ENCODE results near the gene CRY2. TPM values are rescaled to one million over a fixed set of nuclear protein-coding genes. Genes with fewer than 3 reads are reported as not detected.

Gene CRY2
- total RNA-seq (2014; rRNA removed; shearing (Covaris generic)) (14.6 and 15.4 TPM in 2 replicates), polyA plus RNA-seq (2016; fragmentation: Nextera tagmentation; extraction: Ambion mirVana) (5.6 and 9.5 TPM in 2 replicates)
- long read RNA-seq, partial matches to known transcripts, result 0 of 2 reads
- long read RNA-seq, other reads (novel, unspliced or antisense), result 2 of 2 reads

DNA sequence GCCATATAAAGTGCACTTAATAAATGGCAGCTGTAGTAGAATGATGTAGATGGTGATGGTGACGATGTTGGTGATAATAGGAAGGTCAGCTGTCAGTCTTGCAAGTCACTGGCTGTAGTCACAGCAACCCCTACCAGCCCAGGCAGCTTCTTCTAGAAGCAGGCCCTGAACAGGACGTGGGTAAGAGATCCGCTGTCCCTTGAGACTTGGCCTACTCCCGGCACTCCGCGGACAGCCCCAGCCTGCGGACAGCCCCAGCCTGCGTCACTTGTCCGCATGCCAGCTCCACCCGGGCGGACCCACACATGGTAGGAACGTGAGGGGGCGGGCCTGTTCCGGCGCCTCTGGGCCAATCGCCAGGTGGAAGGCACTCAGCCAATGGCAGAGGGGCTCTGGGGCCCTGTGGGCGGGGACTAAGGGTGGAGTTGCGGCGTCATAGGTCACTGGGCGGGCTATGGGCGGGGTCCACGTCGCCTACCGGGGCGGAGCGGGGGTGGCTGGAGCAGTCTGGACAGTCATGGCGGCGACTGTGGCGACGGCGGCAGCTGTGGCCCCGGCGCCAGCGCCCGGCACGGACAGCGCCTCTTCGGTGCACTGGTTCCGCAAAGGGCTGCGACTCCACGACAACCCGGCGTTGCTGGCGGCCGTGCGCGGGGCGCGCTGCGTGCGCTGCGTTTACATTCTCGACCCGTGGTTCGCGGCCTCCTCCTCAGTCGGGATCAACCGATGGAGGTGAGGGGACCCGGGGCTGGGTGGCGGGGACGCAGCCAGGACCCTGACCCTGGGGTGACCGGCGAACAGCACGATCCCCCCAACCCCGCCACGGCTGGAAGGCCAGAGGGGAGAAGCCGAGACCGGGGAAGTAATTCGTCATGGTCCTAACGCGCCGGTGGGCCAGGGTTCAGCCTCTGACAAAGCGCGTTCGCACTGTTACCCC is at the start of gene CRY2:
CRY2 (plus strand) TSS at position 502 of the 937 bp plus-strand sequence; CDS start at position 518, 16 bp downstream.
- DNase-seq (ENCODE audit: low spot score) (peak; percentile 99), ATAC-seq (peak; percentile 91)
- H3K4me2 ChIP-seq, result peak within 1 kb of the TSS; percentile 97
- Mint-ChIP-seq H3K27ac (no peak within 1 kb of the TSS), H3K4me1 (peaks cover 24% of the 10 kb centered on the region; the same call in 2 of the 3 replicates), H3K9me3 (no peaks in the 10 kb centered on the region), H3K36me3 (ENCODE audit: low read depth) (no peaks in the 10 kb centered on the region), H3K27me3 (ENCODE audit: insufficient read depth, low read depth, poor library complexity) (peaks cover 20% of the 10 kb centered on the region), H3K4me3 (peak within 1 kb of the TSS; percentile 83)
- 0 out of 2 replicates have a peak, but pooled peaks cover 9% of the 10 kb centered on the region for H3F3A ChIP-seq (replicated peaks; ENCODE audit: low read depth)
- H4K20me1 ChIP-seq (replicated peaks; ENCODE audit: insufficient read depth), result peaks cover 13% of the 10 kb centered on the region; the same call in 1 of the 2 replicates
- H3K4me3 ChIP-seq, result peak within 1 kb of the TSS; percentile 95
- 0 out of 2 replicates have a peak within 1 kb of the TSS, but pooled peaks have one; percentile 32 for H3K27ac ChIP-seq (ENCODE audit: low read depth)
- H3K4me1 ChIP-seq (ENCODE audit: insufficient read depth), result peaks cover 17% of the 10 kb centered on the region; the same call in 1 of the 2 replicates
- peak within 1 kb of the TSS; percentile 95 for H2AFZ ChIP-seq
- no peaks in the 10 kb centered on the region for H3K36me3 ChIP-seq (ENCODE audit: insufficient read depth)
- H3K9me2 ChIP-seq (ENCODE audit: insufficient read depth), result no peaks in the 10 kb centered on the region
- peaks cover 17% of the 10 kb centered on the region for H3K79me2 ChIP-seq (replicated peaks; ENCODE audit: insufficient read depth)
- H3K27me3 ChIP-seq (ENCODE audit: insufficient read depth), result peaks cover 35% of the 10 kb centered on the region
- TF ChIP-seq, protein P1, sequence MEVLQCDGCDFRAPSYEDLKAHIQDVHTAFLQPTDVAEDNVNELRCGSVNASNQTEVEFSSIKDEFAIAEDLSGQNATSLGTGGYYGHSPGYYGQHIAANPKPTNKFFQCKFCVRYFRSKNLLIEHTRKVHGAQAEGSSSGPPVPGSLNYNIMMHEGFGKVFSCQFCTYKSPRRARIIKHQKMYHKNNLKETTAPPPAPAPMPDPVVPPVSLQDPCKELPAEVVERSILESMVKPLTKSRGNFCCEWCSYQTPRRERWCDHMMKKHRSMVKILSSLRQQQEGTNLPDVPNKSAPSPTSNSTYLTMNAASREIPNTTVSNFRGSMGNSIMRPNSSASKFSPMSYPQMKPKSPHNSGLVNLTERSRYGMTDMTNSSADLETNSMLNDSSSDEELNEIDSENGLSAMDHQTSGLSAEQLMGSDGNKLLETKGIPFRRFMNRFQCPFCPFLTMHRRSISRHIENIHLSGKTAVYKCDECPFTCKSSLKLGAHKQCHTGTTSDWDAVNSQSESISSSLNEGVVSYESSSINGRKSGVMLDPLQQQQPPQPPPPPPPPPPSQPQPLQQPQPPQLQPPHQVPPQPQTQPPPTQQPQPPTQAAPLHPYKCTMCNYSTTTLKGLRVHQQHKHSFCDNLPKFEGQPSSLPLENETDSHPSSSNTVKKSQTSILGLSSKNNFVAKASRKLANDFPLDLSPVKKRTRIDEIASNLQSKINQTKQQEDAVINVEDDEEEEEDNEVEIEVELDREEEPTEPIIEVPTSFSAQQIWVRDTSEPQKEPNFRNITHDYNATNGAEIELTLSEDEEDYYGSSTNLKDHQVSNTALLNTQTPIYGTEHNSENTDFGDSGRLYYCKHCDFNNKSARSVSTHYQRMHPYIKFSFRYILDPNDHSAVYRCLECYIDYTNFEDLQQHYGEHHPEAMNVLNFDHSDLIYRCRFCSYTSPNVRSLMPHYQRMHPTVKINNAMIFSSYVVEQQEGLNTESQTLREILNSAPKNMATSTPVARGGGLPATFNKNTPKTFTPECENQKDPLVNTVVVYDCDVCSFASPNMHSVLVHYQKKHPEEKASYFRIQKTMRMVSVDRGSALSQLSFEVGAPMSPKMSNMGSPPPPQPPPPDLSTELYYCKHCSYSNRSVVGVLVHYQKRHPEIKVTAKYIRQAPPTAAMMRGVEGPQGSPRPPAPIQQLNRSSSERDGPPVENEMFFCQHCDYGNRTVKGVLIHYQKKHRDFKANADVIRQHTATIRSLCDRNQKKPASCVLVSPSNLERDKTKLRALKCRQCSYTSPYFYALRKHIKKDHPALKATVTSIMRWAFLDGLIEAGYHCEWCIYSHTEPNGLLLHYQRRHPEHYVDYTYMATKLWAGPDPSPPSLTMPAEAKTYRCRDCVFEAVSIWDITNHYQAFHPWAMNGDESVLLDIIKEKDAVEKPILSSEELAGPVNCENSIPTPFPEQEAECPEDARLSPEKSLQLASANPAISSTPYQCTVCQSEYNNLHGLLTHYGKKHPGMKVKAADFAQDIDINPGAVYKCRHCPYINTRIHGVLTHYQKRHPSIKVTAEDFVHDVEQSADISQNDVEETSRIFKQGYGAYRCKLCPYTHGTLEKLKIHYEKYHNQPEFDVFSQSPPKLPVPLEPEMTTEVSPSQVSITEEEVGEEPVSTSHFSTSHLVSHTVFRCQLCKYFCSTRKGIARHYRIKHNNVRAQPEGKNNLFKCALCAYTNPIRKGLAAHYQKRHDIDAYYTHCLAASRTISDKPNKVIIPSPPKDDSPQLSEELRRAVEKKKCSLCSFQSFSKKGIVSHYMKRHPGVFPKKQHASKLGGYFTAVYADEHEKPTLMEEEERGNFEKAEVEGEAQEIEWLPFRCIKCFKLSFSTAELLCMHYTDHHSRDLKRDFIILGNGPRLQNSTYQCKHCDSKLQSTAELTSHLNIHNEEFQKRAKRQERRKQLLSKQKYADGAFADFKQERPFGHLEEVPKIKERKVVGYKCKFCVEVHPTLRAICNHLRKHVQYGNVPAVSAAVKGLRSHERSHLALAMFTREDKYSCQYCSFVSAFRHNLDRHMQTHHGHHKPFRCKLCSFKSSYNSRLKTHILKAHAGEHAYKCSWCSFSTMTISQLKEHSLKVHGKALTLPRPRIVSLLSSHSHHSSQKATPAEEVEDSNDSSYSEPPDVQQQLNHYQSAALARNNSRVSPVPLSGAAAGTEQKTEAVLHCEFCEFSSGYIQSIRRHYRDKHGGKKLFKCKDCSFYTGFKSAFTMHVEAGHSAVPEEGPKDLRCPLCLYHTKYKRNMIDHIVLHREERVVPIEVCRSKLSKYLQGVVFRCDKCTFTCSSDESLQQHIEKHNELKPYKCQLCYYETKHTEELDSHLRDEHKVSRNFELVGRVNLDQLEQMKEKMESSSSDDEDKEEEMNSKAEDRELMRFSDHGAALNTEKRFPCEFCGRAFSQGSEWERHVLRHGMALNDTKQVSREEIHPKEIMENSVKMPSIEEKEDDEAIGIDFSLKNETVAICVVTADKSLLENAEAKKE (CRISPR knock-in tag; IDR thresholded peaks at IDR 0.05), result no peak
- TF ChIP-seq ZNF114 (CRISPR knock-in tag; IDR thresholded peaks at IDR 0.05), result no peak
- TF ChIP-seq CREB1 (CRISPR knock-in tag; IDR thresholded peaks at IDR 0.05; ENCODE audit: low read depth), result peak; percentile 82
- TF ChIP-seq EZH2 (IDR thresholded peaks at IDR 0.05; ENCODE audit: low read depth, unreplicated experiment), result no peak
- no peak for TF ChIP-seq NANOG (IDR thresholded peaks at IDR 0.05; ENCODE audit: borderline replicate concordance)
- TF ChIP-seq, protein P2, sequence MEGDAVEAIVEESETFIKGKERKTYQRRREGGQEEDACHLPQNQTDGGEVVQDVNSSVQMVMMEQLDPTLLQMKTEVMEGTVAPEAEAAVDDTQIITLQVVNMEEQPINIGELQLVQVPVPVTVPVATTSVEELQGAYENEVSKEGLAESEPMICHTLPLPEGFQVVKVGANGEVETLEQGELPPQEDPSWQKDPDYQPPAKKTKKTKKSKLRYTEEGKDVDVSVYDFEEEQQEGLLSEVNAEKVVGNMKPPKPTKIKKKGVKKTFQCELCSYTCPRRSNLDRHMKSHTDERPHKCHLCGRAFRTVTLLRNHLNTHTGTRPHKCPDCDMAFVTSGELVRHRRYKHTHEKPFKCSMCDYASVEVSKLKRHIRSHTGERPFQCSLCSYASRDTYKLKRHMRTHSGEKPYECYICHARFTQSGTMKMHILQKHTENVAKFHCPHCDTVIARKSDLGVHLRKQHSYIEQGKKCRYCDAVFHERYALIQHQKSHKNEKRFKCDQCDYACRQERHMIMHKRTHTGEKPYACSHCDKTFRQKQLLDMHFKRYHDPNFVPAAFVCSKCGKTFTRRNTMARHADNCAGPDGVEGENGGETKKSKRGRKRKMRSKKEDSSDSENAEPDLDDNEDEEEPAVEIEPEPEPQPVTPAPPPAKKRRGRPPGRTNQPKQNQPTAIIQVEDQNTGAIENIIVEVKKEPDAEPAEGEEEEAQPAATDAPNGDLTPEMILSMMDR (conservative IDR thresholded peaks at IDR 0.05; ENCODE audit: low read depth in 2 of 2), result no peak
- TF ChIP-seq, protein P3, sequence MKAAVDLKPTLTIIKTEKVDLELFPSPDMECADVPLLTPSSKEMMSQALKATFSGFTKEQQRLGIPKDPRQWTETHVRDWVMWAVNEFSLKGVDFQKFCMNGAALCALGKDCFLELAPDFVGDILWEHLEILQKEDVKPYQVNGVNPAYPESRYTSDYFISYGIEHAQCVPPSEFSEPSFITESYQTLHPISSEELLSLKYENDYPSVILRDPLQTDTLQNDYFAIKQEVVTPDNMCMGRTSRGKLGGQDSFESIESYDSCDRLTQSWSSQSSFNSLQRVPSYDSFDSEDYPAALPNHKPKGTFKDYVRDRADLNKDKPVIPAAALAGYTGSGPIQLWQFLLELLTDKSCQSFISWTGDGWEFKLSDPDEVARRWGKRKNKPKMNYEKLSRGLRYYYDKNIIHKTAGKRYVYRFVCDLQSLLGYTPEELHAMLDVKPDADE (IDR thresholded peaks at IDR 0.05), result no peak
- TF ChIP-seq, protein P4, sequence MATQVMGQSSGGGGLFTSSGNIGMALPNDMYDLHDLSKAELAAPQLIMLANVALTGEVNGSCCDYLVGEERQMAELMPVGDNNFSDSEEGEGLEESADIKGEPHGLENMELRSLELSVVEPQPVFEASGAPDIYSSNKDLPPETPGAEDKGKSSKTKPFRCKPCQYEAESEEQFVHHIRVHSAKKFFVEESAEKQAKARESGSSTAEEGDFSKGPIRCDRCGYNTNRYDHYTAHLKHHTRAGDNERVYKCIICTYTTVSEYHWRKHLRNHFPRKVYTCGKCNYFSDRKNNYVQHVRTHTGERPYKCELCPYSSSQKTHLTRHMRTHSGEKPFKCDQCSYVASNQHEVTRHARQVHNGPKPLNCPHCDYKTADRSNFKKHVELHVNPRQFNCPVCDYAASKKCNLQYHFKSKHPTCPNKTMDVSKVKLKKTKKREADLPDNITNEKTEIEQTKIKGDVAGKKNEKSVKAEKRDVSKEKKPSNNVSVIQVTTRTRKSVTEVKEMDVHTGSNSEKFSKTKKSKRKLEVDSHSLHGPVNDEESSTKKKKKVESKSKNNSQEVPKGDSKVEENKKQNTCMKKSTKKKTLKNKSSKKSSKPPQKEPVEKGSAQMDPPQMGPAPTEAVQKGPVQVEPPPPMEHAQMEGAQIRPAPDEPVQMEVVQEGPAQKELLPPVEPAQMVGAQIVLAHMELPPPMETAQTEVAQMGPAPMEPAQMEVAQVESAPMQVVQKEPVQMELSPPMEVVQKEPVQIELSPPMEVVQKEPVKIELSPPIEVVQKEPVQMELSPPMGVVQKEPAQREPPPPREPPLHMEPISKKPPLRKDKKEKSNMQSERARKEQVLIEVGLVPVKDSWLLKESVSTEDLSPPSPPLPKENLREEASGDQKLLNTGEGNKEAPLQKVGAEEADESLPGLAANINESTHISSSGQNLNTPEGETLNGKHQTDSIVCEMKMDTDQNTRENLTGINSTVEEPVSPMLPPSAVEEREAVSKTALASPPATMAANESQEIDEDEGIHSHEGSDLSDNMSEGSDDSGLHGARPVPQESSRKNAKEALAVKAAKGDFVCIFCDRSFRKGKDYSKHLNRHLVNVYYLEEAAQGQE (IDR thresholded peaks at IDR 0.05; ENCODE audit: unreplicated experiment), result no peak
- no peak for TF ChIP-seq JUNB (IDR thresholded peaks at IDR 0.05; ENCODE audit: unreplicated experiment)
- no peak for TF ChIP-seq EZH2phosphoT487 (IDR thresholded peaks at IDR 0.05; ENCODE audit: unreplicated experiment)
- no peak for TF ChIP-seq ZNF331 (CRISPR knock-in tag; IDR thresholded peaks at IDR 0.05; ENCODE audit: low read depth)
- peak; percentile 80 for TF ChIP-seq POLR2AphosphoS5 (IDR thresholded peaks at IDR 0.05; ENCODE audit: low read depth)

All from GM23338 (cell line).